ENCODE data around the gene RAD50. TPM values are rescaled to one million over a fixed set of nuclear protein-coding genes. Genes with fewer than 3 reads are reported as not detected.

RAD50 gene
- total and polyA plus RNA-seq, 7 donors, result 6.0 to 34.6 (median 20.0) TPM

DNA sequence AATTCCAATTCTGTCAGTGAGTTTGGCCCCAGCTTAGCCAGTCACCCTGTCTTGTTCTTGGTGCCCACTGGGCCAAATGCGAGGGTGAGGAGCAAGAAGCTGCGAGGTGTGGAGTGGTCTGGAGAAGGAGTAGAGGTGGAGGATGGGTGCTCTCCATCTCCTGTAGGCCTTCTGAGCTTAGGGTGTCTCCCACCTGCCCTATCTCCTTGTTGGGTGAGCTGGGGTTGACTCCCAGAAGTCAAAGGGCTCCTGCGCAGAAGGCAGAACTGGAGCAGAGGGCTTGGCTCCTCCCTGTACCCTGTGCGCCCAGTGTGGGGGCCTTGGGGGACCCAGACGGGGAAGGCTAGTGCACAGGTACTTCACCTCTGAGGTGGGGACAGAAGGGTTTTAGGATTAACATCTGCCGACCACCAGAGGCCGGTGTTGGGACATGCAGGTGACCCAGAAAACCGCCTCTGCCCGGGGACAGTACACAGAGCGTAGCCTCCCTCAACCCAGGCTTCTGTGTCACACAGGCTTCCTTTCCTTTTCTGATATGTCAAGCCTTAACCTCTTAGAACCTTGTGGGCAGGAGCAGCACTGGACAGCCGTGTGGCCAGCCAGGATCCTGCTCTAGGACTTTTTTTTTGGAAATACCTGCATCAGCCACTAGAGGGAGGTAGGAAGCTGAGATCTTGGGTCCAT, 30.3 kb upstream of the RAD50 start:
- no peak for DNase-seq
- Histone ChIP-seq H3K36me3 (no peaks in the 10 kb centered on the region), H3K9me3 (no peaks in the 10 kb centered on the region), H3K27ac (no peak overlapping the region), H3K4me1 (peaks cover 0 to 4% (median 0%) of the 10 kb centered on the region in 4 donors), H3K27me3 (no peaks in the 10 kb centered on the region), H3K4me3 (no peak overlapping the region)
- TF ChIP-seq EP300 (IDR thresholded peaks at IDR 0.05) (no peak), POLR2A (IDR thresholded peaks at IDR 0.05) (no peak), POLR2AphosphoS5 (IDR thresholded peaks at IDR 0.05) (no peak), CTCF (IDR thresholded peaks at IDR 0.05) (peak; percentile 28 to 82 (median 71))
- 32 to 47% methylated on average over 11 of the region's 11 CpGs for WGBS, 2 donors
- intact Hi-C loops (cut with DNase I), result no loop called here

DNA sequence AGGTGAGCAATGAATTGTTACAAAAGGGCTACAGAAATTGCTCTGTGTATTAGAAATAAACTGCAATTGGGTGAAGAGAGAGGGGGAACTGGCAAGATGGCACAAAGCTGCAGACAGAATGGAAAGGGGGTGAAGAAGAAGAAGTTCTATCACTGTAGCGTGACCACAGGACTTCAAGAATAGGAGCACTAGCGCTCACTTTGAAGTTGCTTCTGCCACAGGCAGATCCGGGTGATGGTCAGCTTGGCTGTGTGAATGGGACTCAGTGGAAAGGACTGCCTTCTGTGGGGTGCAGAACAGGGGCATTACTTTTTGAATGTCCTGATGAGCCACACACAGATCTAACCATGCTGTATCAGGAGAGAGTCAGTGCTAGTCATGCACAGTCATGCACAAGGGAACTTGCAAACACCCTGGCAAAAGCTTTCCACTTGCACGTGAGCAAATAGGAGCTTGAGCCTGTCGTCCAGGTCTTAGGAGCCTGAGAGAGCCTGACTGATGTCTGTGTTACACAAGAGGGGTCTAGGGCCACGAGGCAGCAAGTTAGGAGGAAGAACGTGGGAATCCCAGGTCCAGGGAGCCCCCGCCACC, 29.7 kb upstream of the RAD50 start:
- Histone ChIP-seq H3K9me3 (no peaks in the 10 kb centered on the region), H3K27ac (no peak overlapping the region), H3K27me3 (no peaks in the 10 kb centered on the region), H3K4me3 (no peak overlapping the region), H3K36me3 (no peaks in the 10 kb centered on the region), H3K4me1 (peaks cover 0 to 4% (median 0%) of the 10 kb centered on the region in 4 donors)
- 63 to 72% methylated on average over 8 of the region's 8 CpGs for WGBS, 2 donors
- intact Hi-C loops (cut with DNase I), result no loop called here
- TF ChIP-seq EP300 (IDR thresholded peaks at IDR 0.05), result no peak
- no peak for TF ChIP-seq CTCF (IDR thresholded peaks at IDR 0.05)
- TF ChIP-seq POLR2A (IDR thresholded peaks at IDR 0.05), result no peak
- TF ChIP-seq POLR2AphosphoS5 (IDR thresholded peaks at IDR 0.05), result no peak
- no peak for DNase-seq

DNA sequence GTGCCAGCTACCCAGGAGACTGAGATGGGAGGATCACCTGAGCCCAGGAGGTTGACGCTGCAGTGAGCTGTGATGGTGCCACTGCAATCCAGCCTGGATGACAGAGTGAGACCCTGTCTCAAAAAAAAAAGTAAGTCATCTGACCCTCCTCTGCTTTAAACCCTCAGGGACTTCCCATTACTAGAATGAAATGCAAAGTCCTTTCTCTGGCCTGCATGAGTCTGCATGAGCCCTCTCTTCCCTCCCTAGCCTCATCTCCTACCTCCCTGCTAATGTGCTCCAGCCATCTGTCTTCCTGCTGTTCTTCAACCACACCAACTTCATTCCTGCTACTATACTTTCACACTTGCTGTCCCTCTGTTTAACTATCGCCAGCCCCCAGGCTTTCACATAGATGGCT, 28.8 kb upstream of the RAD50 start:
- intact Hi-C loops (cut with DNase I), result no loop called here
- no peaks in the 10 kb centered on the region for H3K27me3 ChIP-seq
- 95 to 98% methylated on average over 2 of the region's 2 CpGs for WGBS, 2 donors
- H3K4me3 ChIP-seq, result no peak overlapping the region
- H3K36me3 ChIP-seq, result no peaks in the 10 kb centered on the region
- DNase-seq, result no peak
- H3K9me3 ChIP-seq, result no peaks in the 10 kb centered on the region
- TF ChIP-seq POLR2AphosphoS5 (IDR thresholded peaks at IDR 0.05) (no peak), POLR2A (IDR thresholded peaks at IDR 0.05) (no peak), CTCF (IDR thresholded peaks at IDR 0.05) (no peak)
- peaks cover 0 to 4% (median 0%) of the 10 kb centered on the region in 4 donors for H3K4me1 ChIP-seq
- no peak overlapping the region for H3K27ac ChIP-seq

GRCh38 chr5:132528866-132529634, 27.7 kb upstream of the RAD50 start:
- Histone ChIP-seq H3K27ac (no peak overlapping the region), H3K4me3 (no peak overlapping the region), H3K4me1 (peaks cover 0 to 4% (median 0%) of the 10 kb centered on the region in 4 donors), H3K27me3 (no peaks in the 10 kb centered on the region), H3K36me3 (no peaks in the 10 kb centered on the region), H3K9me3 (no peaks in the 10 kb centered on the region)
- DNase-seq, result no peak
- no peak for TF ChIP-seq POLR2AphosphoS5 (IDR thresholded peaks at IDR 0.05)
- TF ChIP-seq POLR2A (IDR thresholded peaks at IDR 0.05), result no peak
- TF ChIP-seq EP300 (IDR thresholded peaks at IDR 0.05), result no peak
- WGBS, 2 donors, result 72 to 87% methylated on average over 6 of the region's 6 CpGs
- intact Hi-C loops (cut with DNase I), result no loop called here

DNA sequence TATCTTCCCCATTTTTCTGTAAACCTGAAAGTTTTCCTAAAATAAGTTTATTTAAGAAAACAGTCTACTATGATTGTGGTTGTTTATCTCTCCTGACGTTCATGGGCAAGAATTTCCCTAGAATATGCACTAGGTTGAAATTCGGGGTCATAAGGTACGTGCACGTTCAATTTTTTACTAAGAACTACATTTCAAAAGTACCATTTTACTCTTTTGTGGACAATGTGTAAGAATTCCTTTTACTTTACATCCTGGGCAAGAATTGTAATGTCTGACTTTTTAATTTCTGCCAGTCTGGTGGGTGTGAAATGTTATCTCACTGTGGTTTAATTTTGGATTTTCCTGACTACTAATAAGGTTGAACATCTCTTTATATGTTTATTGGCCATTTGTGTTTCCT, 25.8 kb upstream of the RAD50 start:
- Histone ChIP-seq H3K27ac (no peak overlapping the region), H3K36me3 (no peaks in the 10 kb centered on the region), H3K9me3 (no peaks in the 10 kb centered on the region), H3K27me3 (no peaks in the 10 kb centered on the region), H3K4me1 (peaks cover 0 to 4% (median 0%) of the 10 kb centered on the region in 4 donors), H3K4me3 (no peak overlapping the region)
- intact Hi-C loops (cut with DNase I), result no loop called here
- no peak for DNase-seq
- no peak for TF ChIP-seq CTCF (IDR thresholded peaks at IDR 0.05)
- no peak for TF ChIP-seq POLR2A (IDR thresholded peaks at IDR 0.05)
- TF ChIP-seq POLR2AphosphoS5 (IDR thresholded peaks at IDR 0.05), result no peak
- TF ChIP-seq EP300 (IDR thresholded peaks at IDR 0.05), result no peak
- 77 to 88% methylated on average over 4 of the region's 4 CpGs for WGBS, 2 donors
